GM13976 (cell line): ENCODE measurements around the gene MYADML2.

Source experiments
- DNase-seq: peaks from one replicate; pipeline ENCODE4 v3.0.0; 2012; ENCODE audit warnings: low spot score
- CTCF ChIP-seq: IDR thresholded peaks from 2 replicates; pipeline ENCODE4 v1.5.1; 2012; ENCODE audit warnings: borderline replicate concordance, mild to moderate bottlenecking; ENCODE audit not compliant: insufficient read depth; ENCODE audit errors: extremely low read depth, missing control alignments, control extremely low read depth
- in situ Hi-C: fragments of 300-500 bp; cut with MboI; formaldehyde crosslinking; loops from one replicate; pipeline ENCODE4 v1.12.0; 2022; ENCODE audit warnings: low sequenced_read_pairs, mixed read lengths, inconsistent platforms; ENCODE audit not compliant: unreplicated experiment

MYADML2 gene

GRCh38 chr17:81940538-81941483 is 6.2 kb downstream of the MYADML2 start:
- TF ChIP-seq CTCF, result no peak
- in situ Hi-C loops, result no loop called here
- no peak for DNase-seq

- in situ Hi-C loops, result no loop called here
- TF ChIP-seq CTCF, result no peak
- DNase-seq, result no peak
Observed at GRCh38 chr17:81939881-81940385, 7.1 kb downstream of the MYADML2 start.

- no peak for DNase-seq
- in situ Hi-C loops, result no loop called here
- no peak for TF ChIP-seq CTCF
Observed at GRCh38 chr17:81939218-81939617, 7.8 kb downstream of the MYADML2 start.

GRCh38 chr17:81935709-81936084 is 11.3 kb downstream of the MYADML2 start:
- no peak for DNase-seq
- TF ChIP-seq CTCF, result no peak
- in situ Hi-C loops, result no loop called here

GRCh38 chr17:81934850-81935708 is 12.0 kb downstream of the MYADML2 start:
- no peak for DNase-seq
- TF ChIP-seq CTCF, result no peak
- in situ Hi-C loops, result no loop called here

GRCh38 chr17:81934098-81934757 is 12.8 kb downstream of the MYADML2 start:
- no peak for DNase-seq
- no peak for TF ChIP-seq CTCF
- in situ Hi-C loops, result no loop called here
